NCI-H2227 (cell line): Measurements from ENCODE around the gene FNBP1L.

Source experiments
- DNase-seq: peaks from one replicate; lab custom pipeline; 2025; ENCODE audit not compliant: unreplicated experiment; lab: John Stamatoyannopoulos, UW

The FNBP1L gene

DNA sequence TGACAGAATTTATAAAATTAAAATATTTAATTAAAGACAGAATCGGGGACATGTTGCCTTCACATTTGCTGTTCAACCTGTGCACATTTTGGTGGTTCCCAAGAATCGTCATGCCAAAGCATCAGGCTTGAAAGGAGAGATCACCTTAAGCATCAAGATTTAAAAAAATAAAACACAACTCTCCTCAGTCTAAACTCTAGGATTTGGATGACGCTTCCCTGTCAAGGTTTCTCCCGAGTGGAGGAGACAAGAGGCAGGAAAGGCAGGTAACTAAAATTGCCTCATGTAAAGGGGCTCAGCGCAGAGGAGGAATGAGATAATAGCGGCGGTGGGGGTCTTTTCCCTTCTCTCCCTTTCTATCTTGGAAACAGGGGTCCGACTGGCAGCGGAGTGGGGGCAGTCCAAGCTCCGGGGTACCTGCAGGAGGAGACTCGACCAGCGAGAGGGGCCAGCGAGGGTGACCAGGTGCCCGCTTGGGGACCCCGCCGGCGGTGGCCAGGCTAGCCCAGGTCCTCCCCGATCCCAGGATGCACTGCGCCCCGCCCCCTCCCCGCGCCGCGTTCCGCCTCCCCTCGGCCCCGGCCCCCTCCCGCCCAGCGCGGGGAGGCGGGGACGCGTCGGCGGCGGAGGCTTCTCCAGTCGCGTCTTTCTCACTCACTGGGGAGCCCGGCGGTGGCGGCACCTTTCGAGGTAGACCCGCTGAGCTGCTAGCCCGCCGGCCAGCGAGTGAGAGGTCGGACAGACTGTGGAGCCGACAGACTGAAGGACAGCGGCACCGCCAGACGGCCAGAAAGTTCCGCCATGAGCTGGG, at the start of gene FNBP1L:
Gene FNBP1L (plus strand): TSS at position 638 of the 811 bp plus-strand sequence. CDS start 164 bp downstream, at position 802.
- peak; percentile 93 for DNase-seq

DNA sequence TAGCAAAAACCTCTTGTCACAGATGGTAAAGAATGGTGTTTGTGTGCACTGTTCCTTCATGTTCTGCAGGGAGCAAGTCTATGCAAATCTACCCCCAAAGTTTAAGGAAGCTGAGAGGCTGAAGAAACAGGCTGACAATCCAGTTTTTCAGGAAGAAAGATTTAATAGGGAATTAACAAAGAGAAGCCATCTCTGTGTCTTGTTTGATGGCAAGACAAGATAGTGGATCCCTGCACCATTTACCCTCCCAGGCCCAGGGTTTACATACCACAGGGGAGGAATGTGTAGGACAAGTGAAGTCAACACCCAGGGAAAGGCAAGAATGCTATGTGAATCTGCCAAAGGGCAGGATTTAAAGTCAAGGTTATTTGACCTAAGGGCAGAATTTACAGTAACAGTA, 48.1 kb upstream of the FNBP1L start:
- DNase-seq: no peak

DNA sequence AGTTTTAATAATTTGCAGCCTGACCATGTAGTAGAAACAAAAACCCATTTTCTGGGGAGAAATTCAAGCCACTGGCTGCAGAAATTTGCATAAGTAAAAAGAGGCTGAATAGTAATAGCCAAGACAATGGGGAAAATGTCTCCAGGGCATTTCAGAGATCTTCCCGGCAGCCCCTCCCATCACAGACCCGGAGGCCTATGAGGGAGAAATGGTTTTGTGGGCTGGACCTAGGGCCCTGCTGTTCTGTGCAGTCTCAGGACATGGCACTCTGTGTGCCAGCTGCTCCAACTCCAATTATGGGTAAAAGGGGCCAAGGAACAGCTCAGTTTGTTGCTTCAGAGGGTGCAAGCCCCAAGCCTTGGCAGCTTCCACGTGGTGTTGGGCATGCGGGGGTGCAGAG, 39.7 kb upstream of the FNBP1L start:
- DNase-seq: no peak

DNA sequence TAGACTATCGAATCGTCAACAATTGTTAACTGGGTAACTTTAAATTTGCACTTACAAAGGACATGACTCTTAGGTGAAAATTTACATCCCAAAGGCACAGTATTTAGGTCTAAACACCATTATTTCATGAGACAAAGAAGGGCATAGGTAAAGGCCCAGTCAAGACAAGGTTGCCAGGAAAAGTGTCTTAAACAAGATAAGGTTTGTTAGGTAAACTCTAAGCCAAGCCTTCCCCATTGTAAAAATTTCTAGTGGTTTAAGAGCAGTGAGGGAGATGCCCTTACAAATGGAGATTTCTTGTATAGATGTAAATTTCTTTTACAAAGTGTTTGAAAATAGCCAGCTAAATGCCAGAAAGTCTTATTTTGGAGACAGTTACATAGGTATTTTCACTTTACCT, 36.9 kb upstream of the FNBP1L start:
- DNase-seq: no peak

DNA sequence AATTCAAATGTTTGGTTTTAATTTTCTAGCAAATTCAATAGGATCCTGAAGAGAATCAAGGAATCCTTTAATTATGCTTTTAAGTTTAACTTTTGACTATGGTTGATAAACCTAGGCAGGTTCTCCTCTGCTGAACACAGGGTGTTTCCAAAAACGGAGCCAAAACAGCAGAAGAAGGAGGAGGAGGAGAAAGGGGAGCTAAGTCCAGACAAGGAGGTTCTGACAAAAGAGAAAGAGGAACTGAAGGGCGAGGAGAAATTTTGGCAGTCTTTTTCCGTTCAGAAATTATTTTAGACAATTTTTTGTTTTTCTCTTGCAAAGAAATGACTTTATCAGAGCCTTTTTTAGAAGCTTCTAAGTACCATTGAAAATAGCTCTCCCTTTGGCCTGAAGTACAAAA, 33.2 kb upstream of the FNBP1L start:
- no peak for DNase-seq

DNA sequence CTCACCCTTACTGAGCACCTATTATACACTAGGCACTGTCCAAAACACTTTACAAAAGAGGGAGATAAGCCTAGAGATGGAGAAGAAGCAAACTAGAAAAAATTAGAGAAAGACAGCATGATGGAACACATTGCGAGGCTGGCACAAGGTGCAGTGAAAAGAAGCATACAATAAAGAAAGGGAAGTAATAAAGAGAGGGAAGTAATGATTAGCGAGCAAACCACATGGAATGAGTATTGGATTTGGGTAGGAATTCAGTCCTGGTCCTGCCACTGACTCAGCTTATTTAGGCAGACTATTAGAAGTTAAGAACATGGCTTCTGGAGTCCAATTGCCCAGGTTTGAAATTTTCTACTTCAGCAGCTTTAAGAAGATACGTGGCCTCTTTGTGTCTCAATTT, 32.6 kb upstream of the FNBP1L start:
- no peak for DNase-seq

DNA sequence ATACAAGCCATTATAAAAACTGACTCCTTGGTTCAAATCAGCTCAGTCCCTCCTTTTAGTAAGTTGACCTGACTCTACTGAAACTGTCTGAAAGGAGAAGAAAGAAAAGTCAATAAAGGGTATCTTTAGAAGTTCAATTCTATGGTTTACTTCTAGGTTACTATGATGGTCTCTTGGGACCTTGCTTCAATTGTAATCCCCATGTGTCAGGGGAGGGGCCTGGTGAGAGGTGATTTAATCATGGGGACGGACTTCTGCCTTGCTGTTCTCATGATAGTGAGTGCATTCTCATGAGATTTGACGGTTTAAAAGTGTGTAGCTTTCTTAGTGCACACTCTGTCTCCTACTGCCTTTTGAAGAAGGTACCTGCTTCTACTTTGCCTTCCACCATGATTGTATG, 31.7 kb upstream of the FNBP1L start:
- no peak for DNase-seq

DNA sequence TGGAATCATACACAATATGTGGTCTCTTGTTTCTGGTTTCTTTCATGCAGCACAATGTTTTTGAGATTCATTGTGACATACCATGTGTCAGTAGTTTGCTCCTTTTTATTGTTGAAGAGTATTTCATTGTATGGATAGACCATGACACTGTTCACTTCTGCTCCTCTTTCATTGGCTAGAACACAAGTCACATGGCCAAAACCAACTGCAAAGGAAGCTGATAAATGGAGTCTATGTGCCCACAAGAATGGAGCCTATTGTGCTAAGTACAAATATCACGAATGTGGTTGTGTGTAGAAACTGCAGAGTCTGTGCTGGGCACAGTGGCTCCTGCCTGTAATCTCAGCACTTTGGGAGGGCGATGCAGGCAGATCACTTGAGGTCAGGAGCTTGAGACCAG, 28.6 kb upstream of the FNBP1L start:
- DNase-seq: no peak

DNA sequence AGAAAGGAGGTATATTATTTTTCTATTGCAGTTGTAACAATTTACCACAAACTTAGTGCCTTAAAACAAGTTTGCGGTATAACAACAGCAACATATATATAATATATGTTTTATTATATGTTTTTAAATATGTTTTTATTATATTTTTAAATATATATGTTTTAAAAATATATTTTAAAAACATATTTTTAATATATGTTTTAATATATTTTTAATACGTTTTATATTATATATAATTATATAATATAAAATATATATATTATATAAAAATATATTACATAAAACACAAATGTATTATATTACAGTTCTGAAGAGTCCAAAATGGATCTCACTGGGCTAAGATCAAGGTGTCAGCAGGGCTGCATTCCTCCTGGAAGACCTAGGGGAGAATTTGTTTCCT, 27.5 kb upstream of the FNBP1L start:
- no peak for DNase-seq

DNA sequence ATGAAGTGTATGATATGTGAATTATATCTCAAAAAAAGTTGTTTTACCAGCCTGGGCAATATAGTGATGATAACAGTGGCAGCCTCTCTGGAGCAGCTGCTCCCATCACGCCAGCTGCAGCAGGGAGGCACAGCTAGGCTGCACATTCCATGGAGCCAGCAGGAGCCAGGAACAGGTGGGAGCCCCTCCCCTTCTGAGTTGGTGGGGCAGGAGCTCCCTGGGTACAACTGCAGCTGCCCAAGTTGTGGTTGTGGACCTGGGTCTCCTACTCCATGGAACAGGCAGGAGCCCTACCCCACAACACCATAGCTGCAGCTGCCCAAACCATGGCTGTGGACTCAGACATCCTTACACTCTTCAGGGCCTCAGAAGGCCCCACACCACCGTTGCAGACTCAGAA, 21.7 kb upstream of the FNBP1L start:
- DNase-seq: no peak

DNA sequence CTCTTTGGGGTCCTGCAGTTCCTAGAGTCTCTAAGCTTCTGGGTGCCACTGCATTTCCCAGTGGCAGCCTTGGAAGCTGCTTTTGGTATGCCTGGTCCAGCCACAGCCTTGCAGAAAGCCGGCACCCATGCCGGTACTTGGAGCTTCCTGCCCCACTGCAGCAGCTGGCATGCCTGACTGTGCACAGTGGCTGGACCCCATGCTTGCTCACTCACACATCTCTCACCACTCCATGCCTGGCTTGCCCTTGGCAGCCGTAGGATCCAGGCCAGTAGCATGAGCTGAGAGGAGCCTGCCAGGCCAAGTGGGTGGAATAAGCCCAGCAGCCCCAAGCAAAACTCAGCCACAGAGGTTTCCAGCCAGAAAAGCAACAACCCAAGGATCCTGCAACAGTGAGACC, 20.3 kb upstream of the FNBP1L start:
- no peak for DNase-seq

DNA sequence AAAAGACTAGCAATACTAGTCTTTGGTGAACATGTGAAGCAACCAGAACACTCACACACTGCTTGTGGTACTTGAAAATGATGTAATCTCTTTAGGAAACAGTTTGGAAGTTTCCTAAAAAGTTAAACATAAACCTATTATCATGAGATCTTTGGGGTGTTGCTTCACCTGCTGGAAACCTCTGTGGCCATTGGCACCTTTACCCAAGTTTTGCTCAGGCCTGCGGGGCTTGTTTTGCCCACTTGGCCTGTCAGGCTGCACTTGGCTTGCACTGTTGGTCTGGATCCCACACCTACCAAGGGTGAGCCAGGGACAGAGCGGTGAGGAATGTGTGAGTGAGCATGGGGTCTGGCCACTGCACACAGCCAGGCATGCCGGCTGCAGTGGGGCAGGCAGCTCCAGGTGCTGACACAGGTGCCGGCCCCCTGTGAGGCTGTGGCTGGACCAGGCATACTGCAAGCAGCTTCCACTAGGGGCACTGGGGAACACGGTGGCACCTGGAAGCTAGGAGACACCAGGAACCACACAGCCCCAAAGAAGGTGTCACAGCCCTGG, 14.4 kb upstream of the FNBP1L start:
- DNase-seq: no peak

DNA sequence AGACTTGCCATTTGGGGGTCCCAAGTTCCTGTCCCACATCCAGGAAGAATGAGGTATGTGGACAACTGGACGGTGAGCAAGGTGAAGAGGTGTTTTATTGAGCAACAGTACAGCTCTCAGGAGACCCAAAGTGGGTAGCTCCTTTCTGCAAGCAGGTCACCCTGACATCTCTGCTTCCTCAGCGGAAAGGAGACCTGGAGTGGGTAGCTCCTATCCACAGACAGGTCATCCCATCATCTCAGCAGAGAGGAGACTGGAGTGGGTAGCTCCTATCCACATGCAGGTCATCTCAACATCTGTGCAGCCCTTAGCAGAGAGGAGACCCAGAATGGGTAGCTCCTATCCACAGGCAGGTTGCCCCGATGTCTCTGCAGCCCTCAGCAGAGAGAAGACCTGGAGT, 13.8 kb upstream of the FNBP1L start:
- no peak for DNase-seq

DNA sequence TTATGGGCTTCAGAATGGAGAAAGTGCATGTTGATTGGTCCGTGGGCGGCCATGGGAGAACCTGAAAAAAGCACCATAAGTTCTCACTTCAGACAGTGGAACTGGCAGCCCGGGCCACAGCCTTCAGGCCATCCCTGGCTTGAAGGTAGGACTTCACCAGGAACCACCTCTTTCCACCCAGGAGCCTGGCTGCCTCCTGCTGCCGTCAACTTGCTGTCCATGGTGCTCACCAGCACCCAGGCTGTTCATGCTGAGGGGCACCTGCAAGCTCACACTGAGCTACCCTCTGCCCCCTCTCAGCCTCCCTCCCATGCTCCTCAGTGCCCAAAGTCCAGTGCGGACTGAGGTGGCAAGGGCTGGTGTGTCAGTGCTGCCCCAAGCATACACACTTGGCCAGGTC, 12.9 kb upstream of the FNBP1L start:
- DNase-seq: no peak

DNA sequence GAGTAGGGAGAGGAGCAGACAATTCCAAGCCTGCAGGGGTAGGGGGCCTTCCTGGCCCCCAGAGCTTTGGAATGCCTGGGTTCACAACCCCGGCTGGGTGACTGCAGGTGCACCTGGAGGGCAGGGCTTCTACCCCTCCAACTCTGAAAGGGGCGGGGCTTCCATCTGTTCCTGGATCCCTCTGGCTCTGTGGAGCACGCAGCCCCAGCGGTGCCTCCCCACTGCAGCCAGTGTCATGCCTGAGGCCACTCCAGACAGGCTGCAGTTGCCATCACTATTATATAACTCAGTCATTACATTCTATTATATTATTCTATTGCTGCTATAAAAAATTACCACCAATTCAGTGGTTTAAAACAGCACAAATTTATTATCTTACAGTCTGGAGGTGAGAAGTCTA, 12.5 kb upstream of the FNBP1L start:
- DNase-seq: no peak

DNA sequence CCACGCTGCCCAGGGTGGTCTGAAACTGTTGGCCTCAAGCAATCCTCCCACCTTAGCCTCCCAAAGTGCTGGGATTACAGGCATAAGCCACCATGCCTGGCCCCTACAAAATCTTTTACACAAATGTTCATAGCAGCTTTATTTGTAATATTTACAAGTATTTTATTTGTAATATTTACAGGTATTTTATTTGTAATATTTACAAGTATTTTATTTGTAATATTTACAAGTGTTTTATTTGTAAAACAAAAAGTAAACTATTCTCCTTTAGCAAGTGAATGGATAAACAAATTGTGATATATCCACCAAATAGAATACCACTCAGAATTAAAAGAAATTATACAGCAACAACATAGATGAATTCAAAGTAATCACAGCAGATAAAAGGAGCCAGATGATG, 11.4 kb upstream of the FNBP1L start:
- no peak for DNase-seq

DNA sequence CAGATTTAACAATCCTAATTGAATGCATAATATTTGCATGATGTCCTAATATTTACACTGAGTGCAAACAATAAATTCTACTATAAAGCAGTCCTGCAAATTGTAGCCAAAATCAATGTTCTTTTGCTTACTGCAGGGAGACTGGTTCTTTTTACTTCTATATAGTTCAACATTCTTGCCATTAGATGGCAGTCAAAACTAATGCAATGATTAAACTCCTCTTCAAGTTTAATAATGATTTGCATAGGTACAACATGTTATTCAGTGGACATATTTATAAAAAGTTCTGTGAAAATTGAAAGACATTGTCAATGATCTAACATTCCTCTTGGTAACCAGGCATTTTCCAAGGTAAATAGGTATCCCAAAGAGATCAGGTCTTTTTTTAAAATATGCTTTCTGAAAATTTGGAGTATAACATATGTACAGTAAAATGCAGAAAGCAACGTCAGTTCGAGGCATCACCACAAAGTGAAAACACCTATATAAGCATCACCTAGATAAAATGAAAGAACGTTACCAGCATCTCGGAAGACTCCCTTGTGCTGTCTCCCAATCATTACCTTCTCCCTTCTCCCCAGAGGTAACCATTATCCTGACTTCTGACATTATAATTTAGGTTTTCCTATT, 9.8 kb upstream of the FNBP1L start:
- DNase-seq: peak; percentile 29

DNA sequence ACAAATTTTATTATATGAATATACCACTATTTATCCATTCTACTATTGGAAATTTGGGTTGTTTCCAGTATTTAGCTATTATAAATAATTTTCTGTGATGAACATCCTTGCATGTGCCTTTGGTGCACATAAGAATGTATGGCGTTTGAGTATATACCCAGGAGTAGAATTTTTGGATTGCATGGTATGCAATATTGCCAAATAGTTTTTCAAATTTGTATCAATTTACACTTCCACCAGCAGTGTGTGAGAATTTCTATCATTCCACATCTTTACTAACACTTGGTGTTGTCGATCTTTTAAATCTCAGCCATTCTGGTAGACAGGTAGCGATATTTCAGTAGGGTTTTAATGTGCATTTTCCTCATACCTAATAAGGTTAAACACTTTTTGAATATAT, 9.2 kb upstream of the FNBP1L start:
- no peak for DNase-seq

DNA sequence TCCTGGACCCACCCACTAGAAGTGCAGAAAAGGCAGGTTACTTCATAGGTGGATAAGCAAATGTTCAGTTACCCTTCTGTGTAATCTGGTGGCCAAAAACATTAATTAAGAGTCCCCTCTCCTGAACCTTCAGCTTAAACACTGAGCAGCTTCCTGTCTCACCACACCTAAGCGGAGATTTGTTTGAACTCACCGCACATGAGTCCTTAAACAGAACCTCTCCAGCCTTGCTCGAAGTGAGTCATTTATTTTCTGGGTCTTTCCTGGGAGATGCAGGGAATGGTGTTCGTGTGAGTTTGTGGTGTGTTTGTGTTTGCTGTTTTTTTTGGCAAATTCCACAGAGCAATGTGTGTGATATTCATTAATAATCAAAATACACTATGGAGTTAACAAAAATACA, 7.6 kb upstream of the FNBP1L start:
- no peak for DNase-seq

DNA sequence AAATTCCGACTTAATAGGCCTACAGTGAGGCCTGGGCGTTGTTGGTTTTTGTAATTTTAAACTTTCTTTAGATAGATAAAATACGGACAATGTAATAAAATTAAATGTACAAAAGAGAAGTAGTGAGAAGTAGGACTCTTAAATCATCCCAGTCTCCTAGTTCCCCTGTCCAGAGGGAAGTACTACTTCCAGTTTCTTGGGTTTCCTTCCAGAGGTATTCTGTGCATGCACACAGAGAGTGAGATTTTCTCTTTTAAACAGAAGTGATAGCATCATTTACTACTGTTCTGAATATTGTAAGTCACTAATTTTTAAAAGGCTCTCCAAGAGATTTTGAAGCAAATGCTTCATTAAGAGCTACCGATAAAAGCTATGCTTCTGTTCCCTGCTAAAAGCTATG, 7.2 kb upstream of the FNBP1L start:
- no peak for DNase-seq

DNA sequence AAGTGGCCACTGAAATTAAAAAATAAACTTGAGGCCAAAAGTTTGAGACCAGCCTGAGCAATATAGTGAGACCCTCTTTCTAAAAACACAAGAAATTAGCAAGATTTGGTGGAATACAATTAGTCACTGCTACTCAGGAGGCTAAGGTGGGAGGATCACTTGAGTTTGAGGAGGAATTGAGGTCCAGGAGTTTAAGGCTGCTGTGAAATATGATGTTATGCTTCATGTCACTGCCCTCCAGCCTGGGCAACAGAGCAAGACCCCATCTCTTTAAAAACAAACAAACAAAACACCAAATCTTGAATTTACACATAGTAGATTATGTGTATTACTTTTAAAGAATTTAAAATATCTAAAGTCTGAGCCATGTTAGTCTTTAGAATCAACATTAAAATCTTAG, 6.3 kb upstream of the FNBP1L start:
- no peak for DNase-seq

DNA sequence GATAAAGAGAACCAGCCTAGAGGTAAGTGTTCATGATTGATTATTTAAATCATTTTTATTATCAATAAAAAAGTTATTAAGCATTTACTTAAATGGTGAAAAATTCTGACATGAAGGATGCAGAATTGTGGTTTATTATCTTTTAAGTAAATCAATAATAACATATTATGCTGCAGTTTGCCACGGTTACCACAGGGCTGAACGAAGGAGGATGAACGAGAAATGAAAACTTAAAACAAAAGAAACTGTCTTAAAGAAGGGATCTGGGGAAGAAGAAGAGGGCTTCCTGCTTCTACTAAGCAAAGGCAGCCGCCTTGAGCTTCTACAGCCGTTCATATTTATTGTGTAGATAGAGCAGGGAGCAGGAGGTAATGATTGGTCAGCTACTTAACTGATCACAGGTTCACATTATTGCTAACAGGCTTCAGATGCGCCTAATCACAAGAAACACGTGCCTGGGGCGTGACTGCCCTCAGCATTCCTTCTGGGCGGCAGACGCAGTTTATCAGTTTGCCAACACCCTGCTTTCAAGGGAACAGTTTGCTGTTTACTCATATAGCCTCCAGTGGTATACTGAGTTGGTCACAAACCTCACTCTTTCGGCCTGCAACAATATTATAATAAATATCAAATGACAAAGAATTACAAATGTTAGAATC, 5.8 kb upstream of the FNBP1L start:
- no peak for DNase-seq
